Stimulated activated CD8-positive, alpha-beta memory T cell treated with anti-CD3 and anti-CD28 coated beads, Interleukin-7, amount 100 ng/mL, for 24 hours (primary cell): ENCODE results near the gene CDC42.

Experiments
- DNase-seq: peaks from one replicate; pipeline ENCODE4 v3.0.0-alpha.2; 2020; ENCODE audit warnings: low read depth

Gene CDC42

GRCh38 chr1:22128392-22128791, 75.9 kb downstream of the CDC42 start:
- DNase-seq = no peak

GRCh38 chr1:22129501-22130117, 77.1 kb downstream of the CDC42 start:
- no peak for DNase-seq

GRCh38 chr1:22131062-22131461, 78.6 kb downstream of the CDC42 start:
- no peak for DNase-seq

GRCh38 chr1:22131875-22132486, 79.5 kb downstream of the CDC42 start:
- DNase-seq = no peak

- DNase-seq = no peak
Observed at GRCh38 chr1:22132517-22133235, 80.2 kb downstream of the CDC42 start.

- DNase-seq = no peak
Observed at GRCh38 chr1:22133247-22133930, 80.9 kb downstream of the CDC42 start.

GRCh38 chr1:22133931-22134324, 81.4 kb downstream of the CDC42 start:
- DNase-seq = no peak

GRCh38 chr1:22137004-22137720, 84.7 kb downstream of the CDC42 start:
- DNase-seq = no peak

- DNase-seq = no peak
Observed at GRCh38 chr1:22139066-22139594, 86.6 kb downstream of the CDC42 start.

- DNase-seq = no peak
Observed at GRCh38 chr1:22139817-22140216, 87.3 kb downstream of the CDC42 start.
